ENCODE results near the gene LIFR.

Gene LIFR

DNA sequence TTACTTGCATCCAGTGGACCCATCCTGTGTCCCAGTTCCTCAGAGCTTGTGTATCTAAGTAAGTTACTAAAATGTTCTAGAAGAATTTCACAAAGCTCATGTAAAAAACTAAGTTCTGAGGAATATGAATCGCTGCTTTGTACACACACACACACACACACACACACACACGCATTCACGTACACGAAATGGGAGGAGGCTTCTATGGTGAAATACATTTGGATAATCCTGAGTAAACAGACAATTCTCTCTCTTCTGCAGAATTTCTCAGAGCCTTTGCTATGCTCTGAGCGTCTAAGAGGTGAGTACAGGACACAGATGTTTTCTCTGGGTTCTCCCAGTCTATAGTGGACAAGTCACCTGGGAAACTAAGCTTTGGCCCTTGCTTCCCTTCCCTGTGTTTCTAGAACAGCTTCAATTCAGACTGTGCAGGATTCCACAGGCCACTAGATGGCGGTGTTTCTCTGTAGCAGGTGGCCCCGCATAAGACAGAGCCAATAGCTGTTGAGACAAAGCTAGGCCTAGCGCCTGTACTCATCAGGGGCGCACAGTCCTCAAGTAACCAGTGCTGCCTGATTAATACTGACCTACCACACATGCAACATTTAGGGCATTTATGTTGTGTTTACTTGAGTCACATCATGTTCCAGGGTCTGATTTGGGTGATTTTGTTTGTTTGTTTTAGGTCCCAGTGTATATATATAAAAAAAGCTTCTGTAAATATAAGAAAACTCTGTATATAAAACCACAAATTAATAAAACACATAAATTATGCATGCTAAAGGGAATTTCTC, 114.8 kb downstream of the LIFR start (continued):
- TF ChIP-seq KLF9 (tag by site-specific recombination; IDR thresholded peaks at IDR 0.05; ENCODE audit: low read depth) (no peak), ZFHX2 (tag by site-specific recombination; conservative IDR thresholded peaks at IDR 0.05) (no peak), YY2 (tag by site-specific recombination; IDR thresholded peaks at IDR 0.05) (no peak), ZNF555 (tag by site-specific recombination; conservative IDR thresholded peaks at IDR 0.05) (no peak), ZNF16 (tag by site-specific recombination; IDR thresholded peaks at IDR 0.05; ENCODE audit: low read depth) (no peak), ZNF624 (tag by site-specific recombination; IDR thresholded peaks at IDR 0.05) (no peak), ZNF596 (tag by site-specific recombination; IDR thresholded peaks at IDR 0.05) (no peak), SP3 (tag by site-specific recombination; IDR thresholded peaks at IDR 0.05) (no peak), ZNF768 (tag by site-specific recombination; IDR thresholded peaks at IDR 0.05) (no peak), SP2 (tag by site-specific recombination; IDR thresholded peaks at IDR 0.05) (no peak), ZIC2 (tag by site-specific recombination; IDR thresholded peaks at IDR 0.05) (no peak), ZNF664 (tag by site-specific recombination; IDR thresholded peaks at IDR 0.05) (no peak), ZNF37A (tag by site-specific recombination; IDR thresholded peaks at IDR 0.05) (no peak), ZNF514 (tag by site-specific recombination; IDR thresholded peaks at IDR 0.05) (no peak), ZNF521 (tag by site-specific recombination; IDR thresholded peaks at IDR 0.05) (no peak), ZBTB48 (tag by site-specific recombination; IDR thresholded peaks at IDR 0.05) (no peak), ZNF529 (tag by site-specific recombination; IDR thresholded peaks at IDR 0.05; ENCODE audit: insufficient replicate concordance) (no peak), HOXD13 (CRISPR knock-in tag; IDR thresholded peaks at IDR 0.05; ENCODE audit: borderline replicate concordance) (no peak), ZNF610 (tag by site-specific recombination; IDR thresholded peaks at IDR 0.05; ENCODE audit: borderline replicate concordance) (no peak)
- TF ChIP-seq, protein P1, sequence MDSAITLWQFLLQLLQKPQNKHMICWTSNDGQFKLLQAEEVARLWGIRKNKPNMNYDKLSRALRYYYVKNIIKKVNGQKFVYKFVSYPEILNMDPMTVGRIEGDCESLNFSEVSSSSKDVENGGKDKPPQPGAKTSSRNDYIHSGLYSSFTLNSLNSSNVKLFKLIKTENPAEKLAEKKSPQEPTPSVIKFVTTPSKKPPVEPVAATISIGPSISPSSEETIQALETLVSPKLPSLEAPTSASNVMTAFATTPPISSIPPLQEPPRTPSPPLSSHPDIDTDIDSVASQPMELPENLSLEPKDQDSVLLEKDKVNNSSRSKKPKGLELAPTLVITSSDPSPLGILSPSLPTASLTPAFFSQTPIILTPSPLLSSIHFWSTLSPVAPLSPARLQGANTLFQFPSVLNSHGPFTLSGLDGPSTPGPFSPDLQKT (IDR thresholded peaks at IDR 0.05; ENCODE audit: borderline replicate concordance, low read depth, low read length): no peak
- TF ChIP-seq, protein P2, sequence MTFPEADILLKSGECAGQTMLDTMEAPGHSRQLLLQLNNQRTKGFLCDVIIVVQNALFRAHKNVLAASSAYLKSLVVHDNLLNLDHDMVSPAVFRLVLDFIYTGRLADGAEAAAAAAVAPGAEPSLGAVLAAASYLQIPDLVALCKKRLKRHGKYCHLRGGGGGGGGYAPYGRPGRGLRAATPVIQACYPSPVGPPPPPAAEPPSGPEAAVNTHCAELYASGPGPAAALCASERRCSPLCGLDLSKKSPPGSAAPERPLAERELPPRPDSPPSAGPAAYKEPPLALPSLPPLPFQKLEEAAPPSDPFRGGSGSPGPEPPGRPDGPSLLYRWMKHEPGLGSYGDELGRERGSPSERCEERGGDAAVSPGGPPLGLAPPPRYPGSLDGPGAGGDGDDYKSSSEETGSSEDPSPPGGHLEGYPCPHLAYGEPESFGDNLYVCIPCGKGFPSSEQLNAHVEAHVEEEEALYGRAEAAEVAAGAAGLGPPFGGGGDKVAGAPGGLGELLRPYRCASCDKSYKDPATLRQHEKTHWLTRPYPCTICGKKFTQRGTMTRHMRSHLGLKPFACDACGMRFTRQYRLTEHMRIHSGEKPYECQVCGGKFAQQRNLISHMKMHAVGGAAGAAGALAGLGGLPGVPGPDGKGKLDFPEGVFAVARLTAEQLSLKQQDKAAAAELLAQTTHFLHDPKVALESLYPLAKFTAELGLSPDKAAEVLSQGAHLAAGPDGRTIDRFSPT (tag by site-specific recombination; IDR thresholded peaks at IDR 0.05): no peak
- TF ChIP-seq, protein P3, sequence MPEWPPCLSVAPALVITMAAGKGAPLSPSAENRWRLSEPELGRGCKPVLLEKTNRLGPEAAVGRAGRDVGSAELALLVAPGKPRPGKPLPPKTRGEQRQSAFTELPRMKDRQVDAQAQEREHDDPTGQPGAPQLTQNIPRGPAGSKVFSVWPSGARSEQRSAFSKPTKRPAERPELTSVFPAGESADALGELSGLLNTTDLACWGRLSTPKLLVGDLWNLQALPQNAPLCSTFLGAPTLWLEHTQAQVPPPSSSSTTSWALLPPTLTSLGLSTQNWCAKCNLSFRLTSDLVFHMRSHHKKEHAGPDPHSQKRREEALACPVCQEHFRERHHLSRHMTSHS (tag by site-specific recombination; IDR thresholded peaks at IDR 0.05): no peak
- TF ChIP-seq, protein P4, sequence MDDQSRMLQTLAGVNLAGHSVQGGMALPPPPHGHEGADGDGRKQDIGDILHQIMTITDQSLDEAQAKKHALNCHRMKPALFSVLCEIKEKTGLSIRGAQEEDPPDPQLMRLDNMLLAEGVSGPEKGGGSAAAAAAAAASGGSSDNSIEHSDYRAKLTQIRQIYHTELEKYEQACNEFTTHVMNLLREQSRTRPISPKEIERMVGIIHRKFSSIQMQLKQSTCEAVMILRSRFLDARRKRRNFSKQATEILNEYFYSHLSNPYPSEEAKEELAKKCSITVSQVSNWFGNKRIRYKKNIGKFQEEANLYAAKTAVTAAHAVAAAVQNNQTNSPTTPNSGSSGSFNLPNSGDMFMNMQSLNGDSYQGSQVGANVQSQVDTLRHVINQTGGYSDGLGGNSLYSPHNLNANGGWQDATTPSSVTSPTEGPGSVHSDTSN (CRISPR knock-in tag; IDR thresholded peaks at IDR 0.05): no peak
- TF ChIP-seq, protein P5, sequence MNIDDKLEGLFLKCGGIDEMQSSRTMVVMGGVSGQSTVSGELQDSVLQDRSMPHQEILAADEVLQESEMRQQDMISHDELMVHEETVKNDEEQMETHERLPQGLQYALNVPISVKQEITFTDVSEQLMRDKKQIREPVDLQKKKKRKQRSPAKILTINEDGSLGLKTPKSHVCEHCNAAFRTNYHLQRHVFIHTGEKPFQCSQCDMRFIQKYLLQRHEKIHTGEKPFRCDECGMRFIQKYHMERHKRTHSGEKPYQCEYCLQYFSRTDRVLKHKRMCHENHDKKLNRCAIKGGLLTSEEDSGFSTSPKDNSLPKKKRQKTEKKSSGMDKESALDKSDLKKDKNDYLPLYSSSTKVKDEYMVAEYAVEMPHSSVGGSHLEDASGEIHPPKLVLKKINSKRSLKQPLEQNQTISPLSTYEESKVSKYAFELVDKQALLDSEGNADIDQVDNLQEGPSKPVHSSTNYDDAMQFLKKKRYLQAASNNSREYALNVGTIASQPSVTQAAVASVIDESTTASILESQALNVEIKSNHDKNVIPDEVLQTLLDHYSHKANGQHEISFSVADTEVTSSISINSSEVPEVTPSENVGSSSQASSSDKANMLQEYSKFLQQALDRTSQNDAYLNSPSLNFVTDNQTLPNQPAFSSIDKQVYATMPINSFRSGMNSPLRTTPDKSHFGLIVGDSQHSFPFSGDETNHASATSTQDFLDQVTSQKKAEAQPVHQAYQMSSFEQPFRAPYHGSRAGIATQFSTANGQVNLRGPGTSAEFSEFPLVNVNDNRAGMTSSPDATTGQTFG (tag by site-specific recombination; IDR thresholded peaks at IDR 0.05; ENCODE audit: borderline replicate concordance): no peak
- TF ChIP-seq, protein P6, sequence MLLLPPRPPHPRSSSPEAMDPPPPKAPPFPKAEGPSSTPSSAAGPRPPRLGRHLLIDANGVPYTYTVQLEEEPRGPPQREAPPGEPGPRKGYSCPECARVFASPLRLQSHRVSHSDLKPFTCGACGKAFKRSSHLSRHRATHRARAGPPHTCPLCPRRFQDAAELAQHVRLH (tag by site-specific recombination; IDR thresholded peaks at IDR 0.05): no peak
- TF ChIP-seq, protein P7, sequence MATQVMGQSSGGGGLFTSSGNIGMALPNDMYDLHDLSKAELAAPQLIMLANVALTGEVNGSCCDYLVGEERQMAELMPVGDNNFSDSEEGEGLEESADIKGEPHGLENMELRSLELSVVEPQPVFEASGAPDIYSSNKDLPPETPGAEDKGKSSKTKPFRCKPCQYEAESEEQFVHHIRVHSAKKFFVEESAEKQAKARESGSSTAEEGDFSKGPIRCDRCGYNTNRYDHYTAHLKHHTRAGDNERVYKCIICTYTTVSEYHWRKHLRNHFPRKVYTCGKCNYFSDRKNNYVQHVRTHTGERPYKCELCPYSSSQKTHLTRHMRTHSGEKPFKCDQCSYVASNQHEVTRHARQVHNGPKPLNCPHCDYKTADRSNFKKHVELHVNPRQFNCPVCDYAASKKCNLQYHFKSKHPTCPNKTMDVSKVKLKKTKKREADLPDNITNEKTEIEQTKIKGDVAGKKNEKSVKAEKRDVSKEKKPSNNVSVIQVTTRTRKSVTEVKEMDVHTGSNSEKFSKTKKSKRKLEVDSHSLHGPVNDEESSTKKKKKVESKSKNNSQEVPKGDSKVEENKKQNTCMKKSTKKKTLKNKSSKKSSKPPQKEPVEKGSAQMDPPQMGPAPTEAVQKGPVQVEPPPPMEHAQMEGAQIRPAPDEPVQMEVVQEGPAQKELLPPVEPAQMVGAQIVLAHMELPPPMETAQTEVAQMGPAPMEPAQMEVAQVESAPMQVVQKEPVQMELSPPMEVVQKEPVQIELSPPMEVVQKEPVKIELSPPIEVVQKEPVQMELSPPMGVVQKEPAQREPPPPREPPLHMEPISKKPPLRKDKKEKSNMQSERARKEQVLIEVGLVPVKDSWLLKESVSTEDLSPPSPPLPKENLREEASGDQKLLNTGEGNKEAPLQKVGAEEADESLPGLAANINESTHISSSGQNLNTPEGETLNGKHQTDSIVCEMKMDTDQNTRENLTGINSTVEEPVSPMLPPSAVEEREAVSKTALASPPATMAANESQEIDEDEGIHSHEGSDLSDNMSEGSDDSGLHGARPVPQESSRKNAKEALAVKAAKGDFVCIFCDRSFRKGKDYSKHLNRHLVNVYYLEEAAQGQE (tag by site-specific recombination; IDR thresholded peaks at IDR 0.05): no peak
- TF ChIP-seq, protein P8, sequence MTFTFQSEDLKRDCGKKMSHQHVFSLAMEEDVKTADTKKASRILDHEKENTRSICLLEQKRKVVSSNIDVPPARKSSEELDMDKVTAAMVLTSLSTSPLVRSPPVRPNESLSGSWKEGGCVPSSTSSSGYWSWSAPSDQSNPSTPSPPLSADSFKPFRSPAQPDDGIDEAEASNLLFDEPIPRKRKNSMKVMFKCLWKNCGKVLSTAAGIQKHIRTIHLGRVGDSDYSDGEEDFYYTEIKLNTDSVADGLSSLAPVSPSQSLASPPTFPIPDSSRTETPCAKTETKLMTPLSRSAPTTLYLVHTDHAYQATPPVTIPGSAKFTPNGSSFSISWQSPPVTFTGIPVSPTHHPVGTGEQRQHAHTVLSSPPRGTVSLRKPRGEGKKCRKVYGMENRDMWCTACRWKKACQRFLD (tag by site-specific recombination; IDR thresholded peaks at IDR 0.05): no peak
